Testis (tissue), 2 donors: ENCODE results near the gene MRPL12.

Experiments used
- POLR2A ChIP-seq: fragments of 450-650 bp; IDR thresholded peaks from one replicate; pipeline ENCODE4 v1.6.1; 2017; ENCODE audit warnings: antibody characterized with exemption, mild to moderate bottlenecking, moderate library complexity
- TF ChIP-seq, protein P1 (sequence below), 3 experiments: fragments of 450-650 bp in 2 of 3; fragments of 200-600 bp in 1 of 3; sonication (generic) in 1 of 3; IDR thresholded peaks; one replicate each; pipeline ENCODE4 v1.5.1; 2016 to 2019; ENCODE audit warnings: antibody characterized with exemption in 3 of 3, mild to moderate bottlenecking in 2 of 3, moderate library complexity in 1 of 3

GRCh38 chr17:81741049-81741593 lies 38.0 kb downstream of the MRPL12 start:
- TF ChIP-seq, protein P1, sequence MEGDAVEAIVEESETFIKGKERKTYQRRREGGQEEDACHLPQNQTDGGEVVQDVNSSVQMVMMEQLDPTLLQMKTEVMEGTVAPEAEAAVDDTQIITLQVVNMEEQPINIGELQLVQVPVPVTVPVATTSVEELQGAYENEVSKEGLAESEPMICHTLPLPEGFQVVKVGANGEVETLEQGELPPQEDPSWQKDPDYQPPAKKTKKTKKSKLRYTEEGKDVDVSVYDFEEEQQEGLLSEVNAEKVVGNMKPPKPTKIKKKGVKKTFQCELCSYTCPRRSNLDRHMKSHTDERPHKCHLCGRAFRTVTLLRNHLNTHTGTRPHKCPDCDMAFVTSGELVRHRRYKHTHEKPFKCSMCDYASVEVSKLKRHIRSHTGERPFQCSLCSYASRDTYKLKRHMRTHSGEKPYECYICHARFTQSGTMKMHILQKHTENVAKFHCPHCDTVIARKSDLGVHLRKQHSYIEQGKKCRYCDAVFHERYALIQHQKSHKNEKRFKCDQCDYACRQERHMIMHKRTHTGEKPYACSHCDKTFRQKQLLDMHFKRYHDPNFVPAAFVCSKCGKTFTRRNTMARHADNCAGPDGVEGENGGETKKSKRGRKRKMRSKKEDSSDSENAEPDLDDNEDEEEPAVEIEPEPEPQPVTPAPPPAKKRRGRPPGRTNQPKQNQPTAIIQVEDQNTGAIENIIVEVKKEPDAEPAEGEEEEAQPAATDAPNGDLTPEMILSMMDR (IDR thresholded peaks at IDR 0.05) = no peak
- TF ChIP-seq POLR2A = no peak
